Measurements from ENCODE around the gene CCDC24. TPM values are rescaled to one million over a fixed set of nuclear protein-coding genes. Genes with fewer than 3 reads are reported as not detected.

CCDC24 gene
- total RNA-seq, 1 experiment from 2014 or later, result 11.8 TPM

DNA sequence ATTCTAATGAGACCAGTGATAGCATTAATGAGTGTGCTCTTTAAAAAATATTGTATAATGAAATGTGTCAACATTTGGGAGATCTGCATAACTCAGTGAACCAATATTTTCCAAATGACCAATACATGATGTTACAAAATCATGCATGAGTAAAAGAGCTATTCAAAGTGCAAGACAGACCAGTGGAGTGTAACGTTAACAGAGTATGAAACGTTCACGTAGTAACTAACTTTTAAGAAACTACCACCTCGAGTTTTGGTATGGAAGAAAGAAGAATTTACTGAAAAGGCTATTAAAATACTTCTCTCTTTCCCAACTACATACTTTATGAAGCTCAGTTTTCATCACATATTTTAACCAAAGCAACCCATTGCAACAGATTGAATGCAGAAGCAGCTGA is 49.4 kb downstream of the CCDC24 start:
- peaks cover 26% of the 10 kb centered on the region for H3K27me3 Mint-ChIP-seq (ENCODE audit: low read depth)
- Histone ChIP-seq H3K79me1 (ENCODE audit: insufficient read depth, low read depth, low read length, poor library complexity, severe bottlenecking) (no peaks in the 10 kb centered on the region), H3K27me3 (ENCODE audit: insufficient read depth, low read length) (no peaks in the 10 kb centered on the region), H2BK12ac (ENCODE audit: insufficient read length, low read depth, low read length) (no peak overlapping the region), H3K79me2 (ENCODE audit: insufficient read depth, low read length) (no peaks in the 10 kb centered on the region), H3K14ac (ENCODE audit: insufficient read depth, low read length) (no peak overlapping the region), H2BK15ac (ENCODE audit: low read depth, low read length) (no peak overlapping the region), H2BK20ac (ENCODE audit: low read depth, low read length, poor library complexity, severe bottlenecking) (no peak overlapping the region), H4K5ac (ENCODE audit: insufficient read length, low read depth, low read length) (no peak overlapping the region), H3K9ac (ENCODE audit: extremely low read depth, insufficient read length, low read length) (no peak overlapping the region), H3K18ac (ENCODE audit: insufficient read length, low read depth, low read length) (no peak overlapping the region), H2BK5ac (ENCODE audit: insufficient read length, low read length) (no peak overlapping the region), H3T11ph (ENCODE audit: low read length) (no peak overlapping the region), H3K27ac (ENCODE audit: insufficient read length, low read depth, low read length) (no peak overlapping the region), H2AK5ac (ENCODE audit: insufficient read length, low read length) (no peak overlapping the region), H2AFZ (ENCODE audit: low read length) (no peak overlapping the region), H3K9me3 (ENCODE audit: control insufficient read depth, low read depth, low read length) (no peaks in the 10 kb centered on the region), H4K91ac (ENCODE audit: insufficient read length, low read depth, low read length) (no peak overlapping the region), H3K4me1 (ENCODE audit: insufficient read depth, low read length) (no peaks in the 10 kb centered on the region), H3K23me2 (ENCODE audit: insufficient read length, low read depth, low read length, poor library complexity, severe bottlenecking) (no peaks in the 10 kb centered on the region), H4K20me1 (ENCODE audit: control insufficient read depth, insufficient read depth, insufficient read length) (no peaks in the 10 kb centered on the region), H3K4ac (ENCODE audit: low read depth, low read length) (no peak overlapping the region), H3K23ac (ENCODE audit: insufficient read length, low read depth, low read length) (no peak overlapping the region), H4K8ac (replicated peaks; ENCODE audit: insufficient read length, low read depth, low read length) (no peak overlapping the region), H2BK120ac (ENCODE audit: low read depth, low read length, poor library complexity, severe bottlenecking) (no peak overlapping the region), H3K4me2 (ENCODE audit: insufficient read depth, insufficient read length, low read length) (no peak overlapping the region), H3K56ac (ENCODE audit: insufficient read length, low read depth, low read length) (no peak overlapping the region)
- H3K4me3 Mint-ChIP-seq, result no peak overlapping the region
- H3K27ac Mint-ChIP-seq, result no peak overlapping the region
- no peak for TF ChIP-seq CTCF (conservative IDR thresholded peaks at IDR 0.05)
- no peaks in the 10 kb centered on the region for H3K9me3 Mint-ChIP-seq
- DNase-seq, result no peak
- no CpG with 5 or more reads among the region's 4 CpGs for WGBS (ENCODE audit: extremely low coverage, insufficient read length, low lambda C conversion rate)
- H3K4me1 Mint-ChIP-seq, result peaks cover 14 to 18% of the 10 kb centered on the region in 2 experiments
- no peaks in the 10 kb centered on the region; a peak in 1 of 7 replicates for H3K36me3 Mint-ChIP-seq (ENCODE audit: insufficient read depth in 1 of 3, low read depth in 3 of 3)

All from H9 (cell line).